Mammary epithelial cell (primary cell): ENCODE measurements around the gene PTCH2.

Experiments used
- CTCF ChIP-seq, 2 donors: IDR thresholded peaks in 1 of 2; conservative IDR thresholded peaks in 1 of 2; 2 replicates each; pipeline ENCODE4 v1.5.1; 2011 to 2012; ENCODE audit warnings: inconsistent platforms in 2 of 2, low read length in 2 of 2, mild to moderate bottlenecking in 2 of 2, control low read depth in 1 of 2, low read depth in 1 of 2; ENCODE audit not compliant: insufficient read depth in 1 of 2; ENCODE audit errors: extremely low read depth in 1 of 2
- EZH2 ChIP-seq: IDR thresholded peaks from 2 replicates; pipeline ENCODE4 v1.6.1; 2012; ENCODE audit warnings: low read length, inconsistent platforms, borderline replicate concordance

- TF ChIP-seq CTCF (conservative IDR thresholded peaks at IDR 0.05 in 1 of 2, IDR thresholded peaks at IDR 0.05 in 1 of 2; ENCODE audit: extremely low read depth in 1 of 2, insufficient read depth in 1 of 2, low read depth in 1 of 2, low read length in 2 of 2), result no peak
- TF ChIP-seq EZH2, result no peak
Observed at GRCh38 chr1:44807364-44808062, 35.5 kb downstream of the PTCH2 start.
